H1 (cell line): ENCODE results near the gene EYA4. TPM values are rescaled to one million over a fixed set of nuclear protein-coding genes. Genes with fewer than 3 reads are reported as not detected.
A peak's percentile ranks its signal among the peaks of the same experiment; 100 is the strongest.

Experiments
- CTCF ChIA-PET: fragments of 300-600 bp; sonication (Branson Sonifier 250); formaldehyde crosslinking; loops from one replicate; lab custom pipeline; 2021; ENCODE audit not compliant: partially characterized antibody; lab: Charles Lee
- POLR2A ChIA-PET: fragments of 300-600 bp; sonication (Branson Sonifier 250); formaldehyde crosslinking; loops from one replicate; lab custom pipeline; 2021; ENCODE audit warnings: inconsistent platforms; ENCODE audit not compliant: partially characterized antibody; lab: Charles Lee
- DNase-seq, 2 experiments: peaks; one replicate each; pipeline versions ENCODE4 v3.0.0 to v3.0.0-alpha.2; 2010 to 2022; ENCODE audit warnings: low spot score in 2 of 2, low read depth in 1 of 2, mixed read lengths in 1 of 2
- FAIRE-seq: peaks from 2 replicates; lab custom pipeline; 2011; peaks lifted over from hg19 to GRCh38; lab: Jason Lieb, UNC
- H2AFZ ChIP-seq: 2 replicates; pipeline ENCODE4 v1.8.1; 2012; ENCODE audit warnings: low read length, inconsistent platforms
- H2AK5ac ChIP-seq: 2 replicates; pipeline ENCODE4 v1.6.1; 2013; ENCODE audit warnings: low read depth, low read length
- H2BK120ac ChIP-seq: replicated peaks from 2 replicates; pipeline ENCODE3; 2013; ENCODE audit warnings: low read depth, low read length, inconsistent platforms
- H2BK12ac ChIP-seq: 2 replicates; pipeline ENCODE4 v1.6.1; 2013; ENCODE audit warnings: low read depth, low read length
- H2BK15ac ChIP-seq: 2 replicates; pipeline ENCODE4 v1.6.1; 2013; ENCODE audit warnings: low read length
- H2BK20ac ChIP-seq: 2 replicates; pipeline ENCODE4 v1.6.1; 2013; ENCODE audit warnings: low read length
- H2BK5ac ChIP-seq: 2 replicates; pipeline ENCODE4 v1.6.1; 2013; ENCODE audit warnings: low read depth, low read length
- H3K14ac ChIP-seq: 2 replicates; pipeline ENCODE4 v1.6.1; 2013; ENCODE audit warnings: inconsistent platforms; ENCODE audit not compliant: insufficient read length
- H3K18ac ChIP-seq: 2 replicates; pipeline ENCODE4 v1.6.1; 2013; ENCODE audit warnings: low read length; ENCODE audit errors: extremely low read depth
- H3K23ac ChIP-seq: 2 replicates; pipeline ENCODE4 v1.6.1; 2013; ENCODE audit warnings: inconsistent platforms; ENCODE audit not compliant: insufficient read length
- H3K23me2 ChIP-seq: 2 replicates; pipeline ENCODE4 v1.6.1; 2013; ENCODE audit warnings: low read depth, low read length
- H3K27ac ChIP-seq: 2 replicates; pipeline ENCODE4 v1.6.1; 2011; ENCODE audit warnings: low read depth, low read length, inconsistent platforms
- H3K27me3 ChIP-seq, 4 experiments: replicated peaks in 1 of 4; 1 replicate in 1 of 4; 2 replicates in 3 of 4; pipeline versions ENCODE4 v1.6.1 to v1.8.1; 2011 to 2013; ENCODE audit warnings: low read length in 3 of 4, mild to moderate bottlenecking in 3 of 4, inconsistent platforms in 2 of 4, mixed read lengths in 2 of 4, moderate library complexity in 1 of 4; ENCODE audit not compliant: control insufficient read depth in 3 of 4, insufficient read depth in 3 of 4; ENCODE audit errors: extremely low read depth in 1 of 4
- H3K36me3 ChIP-seq, 4 experiments: 2 replicates each; pipeline versions ENCODE4 v1.6.1 to v1.8.1; 2011 to 2013; ENCODE audit warnings: mild to moderate bottlenecking in 4 of 4, low read length in 3 of 4, moderate library complexity in 2 of 4, control low read depth in 1 of 4, inconsistent platforms in 1 of 4; ENCODE audit not compliant: insufficient read depth in 4 of 4, control insufficient read depth in 2 of 4
- H3K4ac ChIP-seq: replicated peaks from 2 replicates; pipeline ENCODE3; 2013; ENCODE audit warnings: low read length, low read depth, mixed read lengths, inconsistent platforms; ENCODE audit not compliant: insufficient read length
- H3K4me1 ChIP-seq, 4 experiments: replicated peaks in 1 of 4; 1 replicate in 1 of 4; 2 replicates in 3 of 4; pipeline versions ENCODE4 v1.6.1 to v1.8.1; 2011 to 2013; ENCODE audit warnings: low read length in 3 of 4, inconsistent platforms in 2 of 4, mixed read lengths in 1 of 4; ENCODE audit not compliant: insufficient read depth in 4 of 4, control insufficient read depth in 3 of 4
- H3K4me2 ChIP-seq, 2 experiments: 2 replicates each; pipeline versions ENCODE4 v1.6.1 to v1.8.1; 2011 to 2013; ENCODE audit warnings: low read depth in 2 of 2, low read length in 2 of 2, control low read depth in 1 of 2, inconsistent platforms in 1 of 2, mild to moderate bottlenecking in 1 of 2; ENCODE audit not compliant: insufficient read depth in 1 of 2
- H3K4me3 ChIP-seq, 4 experiments: fragments of 200-600, 300-600 bp in 1 of 4; sonication (generic), shearing (Covaris generic), sonication (Bioruptor Twin) in 1 of 4; 2 replicates each; pipeline versions ENCODE4 v1.5.1 to v1.8.1; 2011 to 2016; ENCODE audit warnings: low read length in 4 of 4, low read depth in 3 of 4, control low read depth in 2 of 4, inconsistent platforms in 2 of 4, mild to moderate bottlenecking in 2 of 4, mixed read lengths in 1 of 4, moderate library complexity in 1 of 4; ENCODE audit not compliant: insufficient read depth in 2 of 4; ENCODE audit errors: extremely low read depth in 1 of 4
- H3K56ac ChIP-seq: replicated peaks from 2 replicates; pipeline ENCODE3; 2013; ENCODE audit warnings: low read depth, mild to moderate bottlenecking, mixed read lengths, low read length, inconsistent platforms; ENCODE audit not compliant: insufficient read length
- H3K79me1 ChIP-seq: 2 replicates; pipeline ENCODE4 v1.6.1; 2013; ENCODE audit warnings: low read depth, low read length, control low read depth
- H3K79me2 ChIP-seq, 2 experiments: 2 replicates each; pipeline versions ENCODE4 v1.6.1 to v1.8.1; 2012 to 2013; ENCODE audit warnings: low read length in 2 of 2, mild to moderate bottlenecking in 2 of 2, inconsistent platforms in 1 of 2; ENCODE audit not compliant: insufficient read depth in 2 of 2, control insufficient read depth in 1 of 2
- H3K9ac ChIP-seq, 4 experiments: replicated peaks in 1 of 4; 1 replicate in 1 of 4; 2 replicates in 3 of 4; pipeline versions ENCODE4 v1.6.1 to v1.8.1; 2011 to 2013; ENCODE audit warnings: low read depth in 3 of 4, low read length in 3 of 4, control low read depth in 2 of 4, mild to moderate bottlenecking in 2 of 4, moderate library complexity in 2 of 4, inconsistent platforms in 1 of 4; ENCODE audit errors: extremely low read depth in 1 of 4
- H3K9me3 ChIP-seq, 2 experiments: 2 replicates each; pipeline versions ENCODE4 v1.6.1 to v1.8.1; 2012 to 2013; ENCODE audit warnings: mild to moderate bottlenecking in 2 of 2, moderate library complexity in 2 of 2, control low read depth in 1 of 2, inconsistent platforms in 1 of 2, low read depth in 1 of 2, low read length in 1 of 2, mixed read lengths in 1 of 2; ENCODE audit not compliant: insufficient read depth in 2 of 2
- H4K20me1 ChIP-seq, 2 experiments: replicated peaks in 1 of 2; 2 replicates each; pipeline versions ENCODE3 to v1.8.1; 2011 to 2013; ENCODE audit warnings: inconsistent platforms in 2 of 2, low read length in 2 of 2, mild to moderate bottlenecking in 1 of 2; ENCODE audit not compliant: insufficient read depth in 2 of 2, control insufficient read depth in 1 of 2
- H4K5ac ChIP-seq: 2 replicates; pipeline ENCODE4 v1.6.1; 2013; ENCODE audit warnings: low read length, low read depth, mixed read lengths, inconsistent platforms; ENCODE audit not compliant: insufficient read length
- H4K8ac ChIP-seq: 2 replicates; pipeline ENCODE4 v1.8.0; 2013; ENCODE audit warnings: mild to moderate bottlenecking, moderate library complexity, low read length, inconsistent platforms; ENCODE audit not compliant: insufficient read depth; ENCODE audit errors: extremely low read depth
- H4K91ac ChIP-seq: replicated peaks from 2 replicates; pipeline ENCODE3; 2013; ENCODE audit warnings: low read length, mixed read lengths, inconsistent platforms; ENCODE audit not compliant: insufficient read length
- KDM4A ChIP-seq: IDR thresholded peaks from one replicate; pipeline ENCODE4 v1.7.1; 2012; ENCODE audit warnings: low read depth, mild to moderate bottlenecking, moderate library complexity, low read length, inconsistent platforms; ENCODE audit not compliant: severe bottlenecking
- SRF ChIP-seq: IDR thresholded peaks from 2 replicates; pipeline ENCODE4 v1.6.1; 2011; ENCODE audit warnings: mild to moderate bottlenecking, low read depth, low read length, moderate library complexity
- polyA plus RNA-seq, 7 experiments: library from polyadenylated mRNA; depleted of rRNA in 3 of 7; stranded (reverse) in 5 of 7; unstranded in 2 of 7; fragments of >200 nt in 5 of 7; fragments of 200-250 nt in 2 of 7; gene quantifications; 1 replicate in 5 of 7; 2 replicates in 1 of 7; 4 replicates in 1 of 7; pipeline versions ENCODE4 v1.2.1 to v1.2.3, GENCODE V29; 2011 to 2013; ENCODE audit warnings: missing spikeins in 2 of 7, mixed read lengths in 2 of 7
- total RNA-seq: library from RNA; stranded (reverse); fragmentation: NEBNext Ultra II Directional; extraction: Animal tissue kit (Norgen Biotek cat#: 25700); gene quantifications from 2 replicates; pipeline ENCODE4 v1.2.1, GENCODE V29; 2021

Gene EYA4
- total and polyA plus RNA-seq, 2 of the 8 experiments (the other 6 are each of a cell fraction or from before 2014, with no cell fraction given), result 0.06 to 0.17 TPM

GRCh38 chr6:133431031-133431430, 189.9 kb downstream of the EYA4 start:
- FAIRE-seq, result peak; percentile 42
- CTCF ChIA-PET, result interaction anchor here (0.7 to 1.0 kb wide), 3 partner anchors 12 to 244 kb away, joined by 3 read pairs; no protein-coding TSS in a partner anchor

More at GRCh38 chr6:133431031-133431430, 189.9 kb downstream of the EYA4 start:
- no peak overlapping the region for H3K56ac ChIP-seq
- no peak overlapping the region for H3K4me3 ChIP-seq
- no peak overlapping the region for H2AK5ac ChIP-seq
- H3K14ac ChIP-seq, result no peak overlapping the region
- H3K9ac ChIP-seq, result no peak overlapping the region
- H2BK120ac ChIP-seq, result no peak overlapping the region
- no peak overlapping the region; the same call in 1 of the 2 replicates for H2BK15ac ChIP-seq
- H3K79me1 ChIP-seq, result no peaks in the 10 kb centered on the region
- no peak overlapping the region for H4K8ac ChIP-seq
- POLR2A ChIA-PET, result interaction anchor here (1.9 kb wide), 1 partner anchor 10 kb away, joined by 6 read pairs; no protein-coding TSS in a partner anchor
- no peak overlapping the region for H4K91ac ChIP-seq
- H3K4me1 ChIP-seq, result peaks cover 0 to 7% (median 5%) of the 10 kb centered on the region in 4 experiments; a peak in 3 of 7 replicates
- no peak overlapping the region for H3K4me2 ChIP-seq
- H2BK20ac ChIP-seq, result no peak overlapping the region
- H3K9me3 ChIP-seq, result no peaks in the 10 kb centered on the region
- peak overlapping the region; percentile 19 for H3K4ac ChIP-seq
- no peak overlapping the region for H3K23ac ChIP-seq
- H3K36me3 ChIP-seq, result no peaks in the 10 kb centered on the region
- H3K27me3 ChIP-seq, result no peaks in the 10 kb centered on the region
- no peak for DNase-seq
- no peak for TF ChIP-seq KDM4A
- peak; percentile 80 for TF ChIP-seq SRF
- no peak overlapping the region for H4K5ac ChIP-seq
- no peaks in the 10 kb centered on the region for H3K23me2 ChIP-seq
- no peaks in the 10 kb centered on the region for H3K79me2 ChIP-seq
- H2AFZ ChIP-seq, result no peak overlapping the region
- H3K18ac ChIP-seq, result no peak overlapping the region
- H2BK5ac ChIP-seq, result no peak overlapping the region
- no peaks in the 10 kb centered on the region for H4K20me1 ChIP-seq
- H3K27ac ChIP-seq, result no peak overlapping the region
- H2BK12ac ChIP-seq, result no peak overlapping the region
